Testis (tissue), 2 donors: Measurements from ENCODE around the gene TRABD2B.

Experiments
- CTCF ChIP-seq, 3 experiments: fragments of 450-650 bp in 2 of 3; fragments of 200-600 bp in 1 of 3; sonication (generic) in 1 of 3; IDR thresholded peaks; one replicate each; pipeline ENCODE4 v1.5.1; 2016 to 2019; ENCODE audit warnings: antibody characterized with exemption in 3 of 3, mild to moderate bottlenecking in 2 of 3, moderate library complexity in 1 of 3
- POLR2A ChIP-seq: fragments of 450-650 bp; IDR thresholded peaks from one replicate; pipeline ENCODE4 v1.6.1; 2017; ENCODE audit warnings: antibody characterized with exemption, mild to moderate bottlenecking, moderate library complexity

- TF ChIP-seq CTCF (IDR thresholded peaks at IDR 0.05) = no peak
- TF ChIP-seq POLR2A = no peak
These were observed 45.5 kb downstream of the TRABD2B start for GRCh38 chr1:47951545-47952235.
